RPMI8226 (cell line): ENCODE measurements around the gene TENM3.
"Not testable (repeated sequence)": the region's sequence is repeated elsewhere in the genome, so short reads cannot be mapped to it uniquely, and the experiment has no call there.

ENCODE experiments used
- DNase-seq: peaks from one replicate; pipeline ENCODE4 v3.0.0-alpha.2; 2015

Gene TENM3

DNA sequence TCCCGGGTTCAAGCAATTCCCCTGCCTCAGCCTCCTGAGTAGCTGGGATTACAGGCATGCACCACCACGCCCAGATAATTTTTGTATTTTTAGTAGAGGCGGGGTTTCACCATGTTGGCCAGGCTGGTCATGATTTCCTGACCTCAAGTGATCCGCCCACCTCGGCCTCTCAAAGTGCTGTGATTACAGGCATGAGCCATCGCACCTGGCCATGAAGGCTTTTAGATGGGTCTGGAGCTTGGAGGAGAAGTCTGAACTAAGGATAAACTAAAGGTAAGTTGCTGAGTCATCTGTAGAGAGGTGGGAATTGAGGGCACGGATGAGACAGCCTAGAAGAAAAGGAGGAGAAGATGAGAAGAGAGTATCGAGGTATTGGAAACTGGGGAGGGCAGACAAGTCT lies at the start of gene TENM3:
Gene TENM3 (plus strand): TSS at position 199 of the 400 bp plus-strand sequence. CDS start 80,619 bp downstream, outside the sequence.
- not testable (repeated sequence) for DNase-seq

DNA sequence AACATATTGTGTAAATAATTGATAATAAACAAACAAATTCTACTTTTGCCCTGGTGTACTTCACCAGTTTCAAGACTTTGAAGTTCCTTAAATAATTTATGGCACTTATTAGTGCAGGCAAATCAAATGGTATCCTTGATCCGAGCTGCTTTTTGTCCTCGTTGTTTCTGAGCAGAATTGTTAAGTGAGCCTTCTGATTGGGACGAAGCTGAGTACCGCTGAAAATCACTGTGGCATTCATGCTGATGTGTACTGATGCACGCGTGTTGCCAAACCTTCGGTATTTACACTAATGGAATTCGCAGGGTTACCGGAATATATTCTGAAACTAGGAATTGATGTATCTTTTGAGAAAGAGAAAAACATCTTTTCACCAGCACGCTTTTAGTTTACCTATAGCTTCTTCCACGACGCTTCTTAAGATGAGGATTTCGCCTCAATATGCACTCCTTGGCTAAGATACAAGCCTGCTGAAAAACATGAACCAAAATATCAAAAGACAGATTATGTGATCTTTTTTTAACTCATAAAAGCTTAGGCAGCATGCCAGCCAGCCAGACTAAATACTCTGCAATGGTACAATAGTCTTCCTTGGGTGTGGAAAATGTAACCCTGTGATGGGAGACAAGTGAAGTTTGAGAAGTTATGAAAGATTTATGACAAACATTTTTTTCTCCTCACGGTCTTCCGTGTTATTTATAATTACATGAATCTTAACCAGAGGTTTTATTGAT lies 48.9 kb upstream of the TENM3 start:
- no peak for DNase-seq

DNA sequence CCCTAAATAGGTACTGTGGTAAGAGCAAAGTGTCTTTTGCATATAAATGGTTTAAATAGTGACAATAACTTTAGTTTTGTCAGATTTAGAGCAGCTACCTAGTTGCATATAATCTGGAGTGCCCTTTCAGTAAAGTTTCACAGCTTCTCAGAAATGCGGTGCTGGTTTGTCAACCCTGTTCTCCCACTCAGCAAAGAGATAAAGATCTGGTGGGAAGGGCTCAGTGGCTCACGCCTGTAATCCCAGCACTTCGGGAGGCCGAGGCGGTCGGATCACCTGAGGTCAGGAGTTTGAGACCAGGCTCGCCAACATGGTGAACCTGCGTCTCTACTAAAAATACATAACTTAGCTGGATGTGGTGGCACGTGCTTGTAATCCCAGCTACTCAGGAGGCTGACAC lies 45.6 kb upstream of the TENM3 start:
- no peak for DNase-seq

DNA sequence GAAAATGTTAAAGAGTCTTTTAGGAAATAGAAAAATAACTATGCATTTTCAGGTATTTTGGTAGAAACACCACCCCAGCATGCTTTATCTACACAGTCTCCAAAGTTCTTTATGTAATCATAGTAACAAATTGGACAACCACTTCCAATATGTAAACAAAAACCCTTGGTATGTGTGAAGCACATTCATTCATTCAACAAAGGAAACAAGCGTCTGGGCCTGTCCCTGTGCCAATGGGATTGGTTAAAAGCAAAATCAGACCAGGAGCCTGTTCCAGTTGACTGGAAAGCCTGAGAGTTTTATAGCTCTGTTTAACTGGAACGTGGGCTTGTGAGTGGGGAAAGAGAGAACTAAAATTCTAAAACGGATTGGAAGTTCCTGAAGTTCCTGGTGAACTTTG lies 41.3 kb upstream of the TENM3 start:
- DNase-seq: no peak

DNA sequence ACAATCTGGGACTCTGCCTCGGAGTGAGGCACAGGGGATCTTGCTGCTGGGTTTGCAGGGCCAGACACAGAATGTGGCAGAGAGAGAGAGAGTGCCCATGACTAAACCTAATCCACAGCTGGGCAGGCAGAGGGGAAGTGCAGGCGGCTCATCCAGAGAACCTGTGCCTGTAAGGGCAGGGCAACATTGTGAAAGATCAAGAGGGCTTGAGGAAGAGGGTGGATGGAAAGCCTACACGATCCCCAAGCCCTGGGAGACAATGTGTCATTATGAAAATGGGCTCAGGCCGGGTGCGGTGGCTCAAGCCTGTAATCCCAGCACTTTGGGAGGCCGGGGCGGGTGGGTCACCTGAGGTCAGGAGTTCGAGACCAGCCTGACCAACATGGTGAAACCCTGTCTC lies 40.6 kb upstream of the TENM3 start:
- DNase-seq: no peak

DNA sequence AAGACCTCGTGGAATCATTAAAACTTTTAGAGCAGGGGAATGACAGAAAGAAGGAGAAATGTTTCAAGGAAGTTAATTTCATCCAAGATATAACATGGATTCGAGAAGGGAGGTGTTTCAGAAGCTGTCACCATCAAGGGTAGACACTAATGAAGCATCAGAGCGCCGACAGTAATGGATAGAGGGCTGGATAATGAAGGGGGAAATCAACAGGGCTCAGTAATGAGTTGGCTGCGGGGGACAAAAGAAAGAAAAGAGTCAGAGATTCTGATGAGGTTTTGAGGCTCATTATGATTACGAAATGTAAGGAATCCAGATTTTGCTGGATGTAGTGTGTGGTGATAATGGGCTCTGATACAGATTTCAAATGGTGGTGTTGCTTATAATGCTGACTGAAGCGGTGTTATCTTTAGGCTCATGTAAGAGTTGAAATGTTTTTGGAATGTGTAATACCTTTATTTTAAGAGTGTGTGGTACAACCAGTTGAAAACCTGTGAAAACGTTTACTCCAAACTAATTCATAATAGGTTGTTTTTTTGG lies 39.3 kb upstream of the TENM3 start:
- no peak for DNase-seq

DNA sequence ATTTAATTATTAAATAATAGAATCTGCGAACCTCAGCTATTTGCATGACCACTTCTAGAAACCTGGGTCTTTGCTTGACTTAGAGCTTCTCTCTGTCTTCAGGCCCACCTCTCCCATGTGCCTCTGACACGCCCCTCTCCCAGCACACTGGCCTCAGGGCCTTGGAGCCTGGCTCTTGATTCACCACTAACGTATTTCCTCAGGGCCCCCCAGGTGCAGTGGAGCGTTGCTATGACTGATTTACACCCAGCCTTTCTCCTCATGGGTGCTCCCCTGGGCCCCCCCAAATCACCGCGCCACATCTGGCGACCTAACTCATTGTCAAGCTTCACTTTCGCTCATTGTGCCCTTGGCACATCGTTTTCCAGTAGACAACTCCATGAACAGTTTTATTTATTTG lies 37.9 kb upstream of the TENM3 start:
- no peak for DNase-seq

DNA sequence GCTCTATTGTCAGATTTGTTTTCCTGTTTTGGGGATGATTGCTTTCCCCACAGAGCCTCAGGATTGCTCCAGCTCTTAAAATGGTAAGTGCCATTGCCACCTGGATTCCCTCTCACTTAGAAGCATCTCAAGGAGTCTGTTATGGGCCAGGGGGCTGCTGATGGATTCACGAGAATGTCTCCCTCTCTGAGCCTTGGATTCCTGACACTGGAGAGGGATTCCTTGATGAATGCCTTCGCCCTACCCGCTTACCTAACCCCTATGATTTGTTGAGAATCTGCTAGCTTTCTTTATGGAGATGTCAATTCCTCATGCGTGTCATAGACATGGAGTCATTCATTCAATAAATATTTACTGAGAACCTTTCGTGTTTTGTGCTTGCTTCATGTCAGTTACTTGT lies 36.9 kb upstream of the TENM3 start:
- no peak for DNase-seq

DNA sequence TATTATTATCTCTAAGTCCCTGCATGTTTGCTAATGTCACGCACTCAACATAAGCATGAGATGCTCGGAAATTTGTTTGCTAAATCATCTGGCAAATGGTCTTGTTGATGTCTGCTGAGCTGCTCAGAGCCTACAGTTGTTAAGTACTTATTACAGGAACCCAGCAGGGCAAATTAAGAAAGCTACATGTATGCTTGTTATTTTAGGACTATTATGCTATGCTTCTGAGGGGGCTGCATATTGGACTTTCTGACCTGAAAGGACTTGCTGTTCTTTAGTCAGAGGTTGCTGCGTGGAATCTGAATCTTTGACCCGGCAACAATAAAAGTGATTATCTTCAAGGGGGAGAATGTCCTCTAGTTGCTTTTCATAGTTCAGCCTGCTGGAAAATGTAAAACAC lies 36.3 kb upstream of the TENM3 start:
- DNase-seq: no peak

DNA sequence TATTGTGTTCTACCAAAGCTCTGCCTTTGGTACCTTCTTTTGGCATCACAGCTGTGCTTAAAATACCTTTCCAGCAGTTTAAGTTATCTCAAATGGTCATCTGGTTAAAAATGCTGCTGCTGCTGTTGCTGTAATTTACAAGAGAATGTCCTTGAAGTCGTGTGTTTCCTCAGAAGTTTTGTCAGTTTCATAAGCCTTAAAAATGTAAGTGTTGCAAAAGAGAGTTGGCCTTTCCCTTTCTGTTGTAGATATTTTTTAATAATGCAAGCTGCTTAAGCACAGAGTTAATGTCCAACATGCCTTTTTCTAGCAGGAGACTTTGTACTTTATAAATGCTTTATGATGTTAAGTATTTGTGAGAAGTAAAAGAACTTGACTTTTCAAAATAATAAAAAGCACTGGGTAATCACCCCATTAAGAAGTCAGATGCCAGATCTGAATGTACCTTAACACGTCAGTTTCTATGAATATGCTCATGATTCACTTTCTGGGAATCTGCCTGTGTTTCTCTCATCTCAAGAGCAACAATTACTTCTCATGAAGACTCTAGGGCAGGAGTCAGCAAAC lies 35.3 kb upstream of the TENM3 start:
- DNase-seq: no peak

DNA sequence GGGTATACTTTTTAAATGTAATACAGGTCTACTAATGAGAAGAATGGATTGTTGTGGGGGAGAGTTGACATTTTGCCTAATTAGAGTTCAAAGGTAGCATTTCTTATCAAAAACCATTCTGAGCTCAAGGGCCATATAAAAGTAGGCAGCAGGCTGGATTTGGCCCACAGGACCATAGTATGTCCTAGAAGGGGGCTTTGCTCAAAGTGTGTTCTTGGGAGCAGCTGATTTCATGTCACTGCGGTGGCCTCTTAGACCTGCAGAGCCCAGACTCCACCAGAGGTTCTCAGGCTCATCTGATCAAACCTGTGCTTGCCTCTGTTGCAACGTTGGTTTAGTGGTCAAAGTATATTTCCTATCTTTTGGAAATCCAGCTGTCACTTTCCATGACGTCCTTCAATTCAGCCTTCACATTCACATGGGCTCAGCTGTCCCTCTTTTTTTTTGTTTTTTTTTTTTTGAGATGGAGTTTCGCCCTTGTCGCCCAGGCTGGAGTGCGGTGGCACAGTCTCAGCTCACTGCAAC lies 34.6 kb upstream of the TENM3 start:
- no peak for DNase-seq

DNA sequence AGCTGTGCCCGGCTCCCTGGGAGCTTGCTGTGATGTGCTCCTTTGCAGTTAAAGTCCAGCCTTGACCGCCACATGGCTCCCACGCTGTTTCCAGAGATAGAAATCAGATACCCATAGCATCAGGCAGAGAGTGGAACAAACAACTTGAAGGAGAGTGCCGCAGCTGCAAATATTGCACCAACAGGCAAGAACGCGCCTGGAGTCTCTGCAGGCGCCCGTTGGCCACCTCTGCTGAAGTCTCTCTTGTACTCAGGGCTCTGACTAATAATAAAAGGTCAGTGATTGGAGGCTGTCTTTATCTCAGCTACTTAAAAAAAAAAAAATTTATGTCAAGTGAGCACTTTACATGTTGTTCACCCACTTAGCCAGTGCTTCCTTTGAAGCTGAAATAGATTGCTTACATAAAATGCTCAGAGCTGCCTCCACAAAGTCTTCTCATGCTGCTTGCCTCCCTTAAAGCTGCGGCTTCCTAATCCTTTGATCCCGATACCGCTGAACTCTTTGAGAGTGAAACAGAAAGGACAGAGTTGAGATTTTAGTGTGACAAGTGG lies 30.9 kb upstream of the TENM3 start:
- no peak for DNase-seq

DNA sequence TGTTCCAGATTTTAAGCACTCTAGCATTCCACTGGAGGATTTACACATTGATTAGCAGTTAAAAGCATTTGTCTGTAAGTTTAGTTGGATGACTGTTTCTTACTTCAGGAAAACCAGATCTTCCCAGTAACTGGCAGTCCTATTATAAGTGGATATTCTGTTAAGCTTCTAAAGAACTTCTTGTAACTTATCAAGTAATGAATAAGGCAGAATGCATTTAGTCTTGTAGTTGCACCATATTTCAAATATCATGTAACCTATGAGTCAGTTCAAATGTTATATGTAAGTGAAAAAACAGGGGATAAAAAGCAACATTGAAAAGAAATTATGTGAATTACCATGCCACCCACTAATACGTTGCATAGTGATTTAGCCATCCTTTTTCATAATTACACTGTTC lies 30.2 kb upstream of the TENM3 start:
- no peak for DNase-seq

DNA sequence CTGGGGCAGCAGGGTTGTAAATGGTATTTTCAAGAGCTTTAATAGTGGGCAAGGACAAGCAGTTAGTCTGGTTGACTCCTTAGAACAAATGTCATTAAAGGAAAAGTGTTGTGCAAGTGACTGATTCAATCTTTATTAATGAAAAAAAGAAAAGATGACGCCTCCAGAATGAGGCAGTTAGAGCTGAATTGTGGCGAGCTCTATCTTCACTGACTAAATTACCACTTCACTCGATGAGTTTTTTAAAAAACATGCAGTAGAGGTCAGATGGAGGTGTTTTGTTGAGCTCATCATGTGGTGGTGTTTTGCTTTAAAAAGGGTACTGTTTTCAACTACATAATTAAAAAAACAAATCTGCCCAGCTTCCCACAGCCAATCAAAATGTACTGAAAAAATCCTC lies 28.1 kb upstream of the TENM3 start:
- no peak for DNase-seq

DNA sequence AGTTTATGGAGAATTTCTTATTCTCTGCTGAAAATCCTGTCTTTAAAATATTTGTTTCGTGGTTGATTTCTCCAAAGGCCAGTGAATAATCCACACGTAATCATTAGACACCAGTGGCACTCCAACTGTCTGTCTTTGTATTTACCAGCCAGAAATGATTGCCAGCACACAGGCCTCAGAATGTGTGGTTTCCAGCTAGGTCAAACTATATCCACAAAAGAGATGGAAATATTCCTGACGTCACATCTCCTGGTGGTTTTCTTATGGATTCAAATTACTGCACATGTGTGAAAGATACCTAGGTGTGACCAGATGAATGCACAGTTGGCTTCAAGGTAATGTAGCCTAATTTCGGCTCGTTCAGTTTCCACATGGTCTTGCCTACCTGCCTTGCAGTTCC lies 27.2 kb upstream of the TENM3 start:
- DNase-seq: no peak

DNA sequence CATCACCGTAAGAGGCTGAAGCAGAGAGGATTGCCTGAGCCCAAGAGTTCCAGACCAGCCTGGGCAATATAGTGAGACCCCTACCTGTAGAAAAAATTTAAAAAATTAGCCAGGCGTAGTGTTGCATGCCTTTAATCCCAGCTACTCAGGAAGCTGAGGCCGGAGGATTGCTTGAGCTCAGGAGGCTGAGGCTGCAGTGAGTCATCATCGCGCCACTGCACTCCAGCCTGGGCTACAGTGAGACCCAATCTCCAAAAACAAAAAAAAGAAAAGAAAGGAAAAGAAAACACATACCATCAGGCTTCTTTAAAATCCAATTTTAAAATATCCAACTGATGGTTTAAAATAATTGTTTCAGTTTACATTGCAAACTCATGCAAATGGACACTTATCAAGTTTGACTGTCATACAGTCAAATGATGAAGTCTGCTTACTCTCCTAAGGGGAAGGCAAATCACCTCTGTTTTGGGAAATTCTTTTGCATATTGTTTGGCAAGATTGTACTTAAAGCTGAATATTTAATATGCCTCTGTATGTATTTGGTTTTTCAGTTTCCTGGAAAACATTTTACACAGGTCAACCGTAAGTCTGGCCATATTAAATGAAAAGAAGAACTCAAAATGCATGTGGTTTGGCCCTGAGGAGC lies 23.7 kb upstream of the TENM3 start:
- DNase-seq: no peak

DNA sequence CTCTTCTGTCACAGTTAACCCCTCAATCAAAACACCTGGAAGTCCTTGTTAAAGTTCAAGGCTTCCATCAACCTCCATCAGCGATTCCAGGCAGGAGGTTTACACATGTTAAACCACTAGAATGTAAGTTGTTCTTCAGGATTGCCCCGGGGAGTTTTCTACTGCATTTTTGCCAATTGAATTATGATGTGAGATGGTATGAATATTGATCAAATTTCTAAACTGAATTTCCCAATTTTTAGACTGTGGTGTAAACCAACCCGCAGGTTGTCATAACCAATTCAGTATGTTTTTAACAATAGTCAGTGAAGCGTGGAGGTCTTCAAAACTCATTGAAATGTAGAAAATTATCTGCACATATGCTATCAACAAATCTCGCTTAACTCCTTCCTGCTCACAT lies 21.2 kb upstream of the TENM3 start:
- DNase-seq: no peak

DNA sequence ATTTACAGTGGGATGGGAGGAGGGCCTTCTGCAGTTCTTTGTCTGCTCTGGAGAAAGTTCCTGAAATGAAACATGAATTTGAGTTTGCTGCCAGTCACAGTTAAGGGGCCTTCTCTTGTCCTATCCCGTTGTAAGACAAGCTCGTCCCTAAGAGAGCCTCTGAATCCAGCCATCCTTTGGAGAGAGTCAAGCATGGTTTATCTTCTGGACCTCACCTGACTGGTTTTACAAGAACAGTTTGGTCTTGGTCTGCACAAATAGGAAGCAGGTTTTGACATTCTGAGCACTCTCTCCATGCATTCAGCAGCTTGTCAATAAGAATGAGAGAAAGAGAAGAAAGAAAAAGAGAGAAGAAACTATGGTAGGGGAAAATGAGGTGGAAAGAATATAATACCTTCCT lies 20.4 kb upstream of the TENM3 start:
- no peak for DNase-seq

DNA sequence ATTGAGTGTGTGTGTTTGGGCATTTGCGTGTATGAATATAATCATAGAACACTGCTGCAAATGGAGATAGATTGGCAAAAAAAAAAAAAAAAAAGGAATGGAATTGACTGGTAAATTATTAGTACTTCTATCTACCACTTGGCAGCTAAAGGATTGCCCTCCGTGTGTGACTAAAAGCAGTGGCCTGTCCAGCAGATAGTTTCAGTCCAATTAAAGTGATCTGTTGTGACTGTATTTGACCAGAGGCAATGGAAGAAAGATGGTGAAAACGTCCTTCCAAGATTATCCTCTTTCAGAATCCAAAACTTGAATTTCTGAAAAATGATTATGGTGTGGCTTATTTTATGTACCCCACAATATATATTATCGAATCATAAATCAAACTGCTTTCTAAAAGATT lies 19.5 kb upstream of the TENM3 start:
- DNase-seq: no peak

DNA sequence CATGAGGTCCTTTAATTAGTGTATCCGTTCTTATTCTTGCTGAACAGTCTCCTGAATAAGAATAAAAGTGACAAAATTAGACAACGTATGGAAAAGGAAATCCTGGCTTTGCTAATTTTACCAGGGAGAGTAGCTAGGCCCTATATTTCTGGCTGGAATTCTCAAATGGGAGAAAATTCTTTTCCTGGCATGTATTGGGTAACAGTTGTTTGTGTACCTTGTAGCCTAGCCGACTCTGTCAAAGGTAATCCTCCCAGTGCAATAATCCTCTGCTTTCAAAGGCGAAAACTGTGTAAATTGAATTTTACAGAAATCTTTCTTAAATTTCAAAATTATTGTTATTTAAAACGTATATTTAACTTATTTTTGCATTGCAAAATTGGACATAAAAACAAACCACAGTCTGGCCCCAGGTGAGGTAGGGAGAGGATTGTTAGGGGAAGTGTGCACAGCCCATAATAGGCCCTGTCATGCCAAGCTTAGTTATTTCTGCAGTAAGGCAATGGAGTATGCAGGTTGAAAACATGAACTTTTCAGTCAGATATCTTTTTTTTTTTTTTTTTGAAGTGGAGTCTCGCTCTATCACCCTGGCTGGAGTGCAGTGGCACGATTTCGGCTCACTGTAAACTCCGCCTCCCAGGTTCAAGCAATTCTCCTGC lies 18.9 kb upstream of the TENM3 start:
- no peak for DNase-seq

DNA sequence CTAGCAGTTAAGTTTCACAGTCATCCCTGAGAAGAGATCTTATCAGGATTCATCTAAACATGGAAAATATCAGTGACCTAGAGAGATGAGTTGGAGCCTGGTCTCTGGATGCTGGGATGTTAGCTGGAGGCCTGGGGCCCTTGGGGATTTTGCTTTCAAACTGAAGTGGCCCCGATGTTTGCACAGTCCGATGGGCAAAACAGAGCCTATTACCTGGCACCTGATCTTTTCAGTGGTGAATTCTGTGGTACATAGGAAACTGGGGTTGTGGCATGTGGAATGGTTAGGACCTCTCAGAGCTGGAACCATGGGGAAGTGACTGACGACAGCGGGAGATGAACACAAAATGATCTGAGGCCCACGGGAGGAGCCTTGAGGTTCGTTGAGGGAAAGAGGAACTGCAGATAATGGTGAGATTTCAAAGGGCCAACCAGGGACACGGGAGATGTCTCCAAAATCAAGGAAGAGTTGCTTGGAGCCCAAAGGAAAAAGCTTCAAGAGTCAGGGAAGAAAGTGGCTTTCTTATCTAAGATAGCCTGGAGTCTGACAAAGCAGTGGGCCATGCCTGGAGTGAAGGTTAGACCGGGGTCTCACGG lies 17.8 kb upstream of the TENM3 start:
- DNase-seq: no peak

DNA sequence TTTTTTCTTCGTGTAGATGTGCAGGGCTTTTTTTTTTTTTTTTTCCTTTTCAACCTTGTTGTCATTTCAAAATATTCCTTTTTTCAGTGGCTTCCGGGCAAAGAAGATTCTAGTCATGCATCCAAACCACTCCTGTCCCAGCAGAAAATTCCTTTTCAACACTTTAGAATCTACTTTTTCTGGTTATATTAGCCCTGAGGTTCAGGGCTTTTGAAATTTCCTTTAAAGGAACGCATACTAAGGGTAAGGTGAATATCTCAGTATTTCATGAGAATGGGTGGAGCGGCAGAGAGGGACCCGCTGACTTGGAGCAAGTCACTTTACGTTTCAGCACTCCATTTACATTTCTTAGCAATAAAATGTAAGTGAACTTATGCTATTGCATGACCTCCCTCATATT lies 15.6 kb upstream of the TENM3 start:
- DNase-seq: no peak
